ENCODE measurements around the gene UQCR10.

UQCR10 gene

GRCh38 chr22:29740216-29740615 is 27.0 kb upstream of the UQCR10 start:
- Histone ChIP-seq H3K4me2 (ENCODE audit: low read length) (no peak overlapping the region), H3K4me1 (ENCODE audit: control insufficient read depth, low read length) (no peaks in the 10 kb centered on the region), H3K27ac (ENCODE audit: low read depth, low read length) (no peak overlapping the region), H3K79me2 (ENCODE audit: control insufficient read depth, low read length) (no peaks in the 10 kb centered on the region), H4K20me1 (ENCODE audit: control insufficient read depth, insufficient read depth, low read depth, low read length) (no peaks in the 10 kb centered on the region), H3K27me3 (ENCODE audit: control insufficient read depth, low read length) (no peaks in the 10 kb centered on the region), H3K9me3 (ENCODE audit: control insufficient read depth, insufficient read depth, low read length) (no peaks in the 10 kb centered on the region), H3K36me3 (ENCODE audit: control insufficient read depth, low read length) (no peaks in the 10 kb centered on the region), H3K9me2 (replicated peaks; ENCODE audit: control insufficient read depth, low read length) (no peaks in the 10 kb centered on the region), H3F3A (ENCODE audit: control insufficient read depth, insufficient read depth) (no peaks in the 10 kb centered on the region), H3K4me3 (ENCODE audit: low read length) (no peak overlapping the region)
- TF ChIP-seq EZH2phosphoT487 (IDR thresholded peaks at IDR 0.05; ENCODE audit: borderline replicate concordance, low read length) = no peak
- TF ChIP-seq CTCF (IDR thresholded peaks at IDR 0.05; ENCODE audit: low read depth, low read length, poor library complexity, severe bottlenecking) = no peak

GRCh38 chr22:29741926-29742325 is 25.2 kb upstream of the UQCR10 start:
- H3F3A ChIP-seq (ENCODE audit: control insufficient read depth, insufficient read depth) = no peaks in the 10 kb centered on the region
- TF ChIP-seq CTCF (IDR thresholded peaks at IDR 0.05; ENCODE audit: low read depth, low read length, poor library complexity, severe bottlenecking) (no peak), EZH2phosphoT487 (IDR thresholded peaks at IDR 0.05; ENCODE audit: borderline replicate concordance, low read length) (no peak)
- H3K4me2 ChIP-seq (ENCODE audit: low read length) = no peak overlapping the region
- no peaks in the 10 kb centered on the region for H3K4me1 ChIP-seq (ENCODE audit: control insufficient read depth, low read length)
- no peaks in the 10 kb centered on the region for H3K79me2 ChIP-seq (ENCODE audit: control insufficient read depth, low read length)
- H4K20me1 ChIP-seq (ENCODE audit: control insufficient read depth, insufficient read depth, low read depth, low read length) = no peaks in the 10 kb centered on the region
- no peak overlapping the region for H3K4me3 ChIP-seq (ENCODE audit: low read length)
- H3K36me3 ChIP-seq (ENCODE audit: control insufficient read depth, low read length) = no peaks in the 10 kb centered on the region
- H3K27me3 ChIP-seq (ENCODE audit: control insufficient read depth, low read length) = no peaks in the 10 kb centered on the region
- no peak overlapping the region for H3K27ac ChIP-seq (ENCODE audit: low read depth, low read length)
- H3K9me2 ChIP-seq (replicated peaks; ENCODE audit: control insufficient read depth, low read length) = no peaks in the 10 kb centered on the region
- no peaks in the 10 kb centered on the region for H3K9me3 ChIP-seq (ENCODE audit: control insufficient read depth, insufficient read depth, low read length)

GRCh38 chr22:29742326-29742725 is 24.8 kb upstream of the UQCR10 start:
- Histone ChIP-seq H3K27ac (ENCODE audit: low read depth, low read length) (no peak overlapping the region), H4K20me1 (ENCODE audit: control insufficient read depth, insufficient read depth, low read depth, low read length) (no peaks in the 10 kb centered on the region), H3K4me2 (ENCODE audit: low read length) (no peak overlapping the region), H3K4me3 (ENCODE audit: low read length) (no peak overlapping the region), H3K9me3 (ENCODE audit: control insufficient read depth, insufficient read depth, low read length) (no peaks in the 10 kb centered on the region), H3K79me2 (ENCODE audit: control insufficient read depth, low read length) (no peaks in the 10 kb centered on the region), H3K36me3 (ENCODE audit: control insufficient read depth, low read length) (no peaks in the 10 kb centered on the region), H3K4me1 (ENCODE audit: control insufficient read depth, low read length) (no peaks in the 10 kb centered on the region), H3F3A (ENCODE audit: control insufficient read depth, insufficient read depth) (no peaks in the 10 kb centered on the region), H3K9me2 (replicated peaks; ENCODE audit: control insufficient read depth, low read length) (no peaks in the 10 kb centered on the region), H3K27me3 (ENCODE audit: control insufficient read depth, low read length) (no peaks in the 10 kb centered on the region)
- TF ChIP-seq EZH2phosphoT487 (IDR thresholded peaks at IDR 0.05; ENCODE audit: borderline replicate concordance, low read length) = no peak
- TF ChIP-seq CTCF (IDR thresholded peaks at IDR 0.05; ENCODE audit: low read depth, low read length, poor library complexity, severe bottlenecking) = no peak

- H3K4me2 ChIP-seq (ENCODE audit: low read length) = no peak overlapping the region
- H3K9me2 ChIP-seq (replicated peaks; ENCODE audit: control insufficient read depth, low read length) = no peaks in the 10 kb centered on the region
- no peak overlapping the region for H3K27ac ChIP-seq (ENCODE audit: low read depth, low read length)
- H3K79me2 ChIP-seq (ENCODE audit: control insufficient read depth, low read length) = no peaks in the 10 kb centered on the region
- no peaks in the 10 kb centered on the region for H3F3A ChIP-seq (ENCODE audit: control insufficient read depth, insufficient read depth)
- no peaks in the 10 kb centered on the region for H4K20me1 ChIP-seq (ENCODE audit: control insufficient read depth, insufficient read depth, low read depth, low read length)
- no peaks in the 10 kb centered on the region for H3K36me3 ChIP-seq (ENCODE audit: control insufficient read depth, low read length)
- TF ChIP-seq CTCF (IDR thresholded peaks at IDR 0.05; ENCODE audit: low read depth, low read length, poor library complexity, severe bottlenecking) (no peak), EZH2phosphoT487 (IDR thresholded peaks at IDR 0.05; ENCODE audit: borderline replicate concordance, low read length) (no peak)
- H3K4me3 ChIP-seq (ENCODE audit: low read length) = no peak overlapping the region
- no peaks in the 10 kb centered on the region for H3K4me1 ChIP-seq (ENCODE audit: control insufficient read depth, low read length)
- no peaks in the 10 kb centered on the region for H3K9me3 ChIP-seq (ENCODE audit: control insufficient read depth, insufficient read depth, low read length)
- no peaks in the 10 kb centered on the region for H3K27me3 ChIP-seq (ENCODE audit: control insufficient read depth, low read length)
Observed at GRCh38 chr22:29744902-29745301, 22.3 kb upstream of the UQCR10 start.
